GM18520 (cell line): ENCODE data around the gene CD69.
"Not testable (repeated sequence)": the region's sequence is repeated elsewhere in the genome, so short reads cannot be mapped to it uniquely, and the experiment has no call there.

Experiments
- ATAC-seq: cut with Tn5 transposase; IDR thresholded peaks from one replicate; pipeline ENCODE4 v1.9.1; 2021; ENCODE audit not compliant: unreplicated experiment

Gene CD69

DNA sequence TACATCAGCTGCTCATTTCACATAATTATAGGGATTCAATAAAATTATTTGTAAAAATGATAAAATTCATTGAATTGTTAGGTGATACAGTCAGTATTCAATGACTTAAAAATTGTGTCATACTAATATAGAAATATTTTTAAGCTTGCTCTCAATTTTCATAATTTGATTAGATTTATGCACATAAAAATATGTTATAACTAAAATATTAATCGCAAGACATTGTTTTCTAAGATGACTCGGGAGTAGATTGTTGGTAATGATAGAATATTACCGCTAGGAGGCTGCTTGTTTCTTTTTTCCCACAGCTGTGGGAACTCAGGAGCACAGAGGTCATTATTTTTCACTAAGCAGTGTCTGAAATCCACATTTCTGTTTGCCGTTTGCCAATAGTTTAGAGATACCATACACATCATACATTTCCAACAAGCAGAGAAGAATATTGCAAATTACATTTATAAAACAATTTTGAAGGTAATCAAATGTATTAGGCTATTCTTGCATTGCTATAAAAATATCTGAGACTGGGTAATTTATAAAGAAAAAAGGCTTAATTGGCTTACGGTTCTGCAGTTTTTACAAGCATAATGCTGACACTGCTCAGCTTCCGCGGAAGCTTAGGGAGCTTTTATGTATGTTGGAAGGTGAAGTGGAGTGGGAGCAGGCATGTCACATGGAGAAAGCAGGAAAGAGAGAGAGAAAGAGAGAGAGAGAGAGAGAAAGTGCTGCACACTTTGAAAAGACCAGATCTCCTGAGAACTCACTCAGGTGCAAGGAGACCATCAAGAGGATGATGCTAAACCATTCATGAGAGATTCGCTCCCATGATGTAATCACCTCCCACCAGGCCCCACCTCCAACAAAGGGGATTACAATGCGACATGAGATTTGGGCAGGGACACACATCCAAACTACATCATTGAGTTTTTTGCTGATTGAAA lies 9.2 kb downstream of the CD69 start:
- no peak for ATAC-seq

DNA sequence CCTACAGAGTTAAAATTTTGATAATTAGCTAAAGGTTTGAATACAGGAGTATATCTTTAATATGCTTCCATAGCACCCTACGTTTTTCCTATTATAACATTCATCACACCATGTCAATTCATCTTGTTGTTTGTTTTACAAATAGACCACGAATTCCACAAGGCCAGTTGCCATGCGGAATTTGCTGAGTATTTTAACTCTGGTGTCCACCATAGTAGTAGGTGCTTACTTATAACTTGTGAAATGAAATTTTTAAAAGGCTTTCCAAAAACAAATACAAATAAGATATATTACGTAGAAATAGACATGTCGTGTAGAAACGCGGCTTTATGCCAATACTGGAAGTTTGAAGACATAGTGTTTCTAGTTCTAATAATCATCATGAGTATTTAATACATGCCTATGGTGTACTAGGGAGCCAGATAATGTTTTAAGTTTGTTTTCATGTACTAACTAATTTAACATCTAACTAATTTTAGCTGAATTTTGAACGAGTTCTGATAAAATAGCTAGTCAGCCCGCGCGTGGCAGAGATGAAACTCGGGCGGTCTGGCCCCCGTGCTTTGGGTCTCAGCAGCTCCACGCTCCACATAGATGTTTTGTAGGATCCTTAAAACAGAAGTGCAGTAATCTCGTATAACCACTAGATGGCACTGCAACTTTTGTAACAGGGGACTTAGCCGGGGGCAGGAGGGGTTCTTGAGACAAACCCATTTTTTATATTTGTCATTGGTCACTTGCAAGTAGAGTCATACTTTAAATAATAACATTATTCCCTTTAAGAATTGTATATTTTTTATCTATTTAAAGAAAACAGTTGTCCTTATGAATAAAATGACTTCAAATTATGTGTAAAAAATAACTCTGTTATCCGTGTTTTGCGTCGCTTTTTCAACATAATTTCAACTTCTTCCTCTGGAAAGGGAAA lies 10.2 kb downstream of the CD69 start:
- ATAC-seq, result no peak

DNA sequence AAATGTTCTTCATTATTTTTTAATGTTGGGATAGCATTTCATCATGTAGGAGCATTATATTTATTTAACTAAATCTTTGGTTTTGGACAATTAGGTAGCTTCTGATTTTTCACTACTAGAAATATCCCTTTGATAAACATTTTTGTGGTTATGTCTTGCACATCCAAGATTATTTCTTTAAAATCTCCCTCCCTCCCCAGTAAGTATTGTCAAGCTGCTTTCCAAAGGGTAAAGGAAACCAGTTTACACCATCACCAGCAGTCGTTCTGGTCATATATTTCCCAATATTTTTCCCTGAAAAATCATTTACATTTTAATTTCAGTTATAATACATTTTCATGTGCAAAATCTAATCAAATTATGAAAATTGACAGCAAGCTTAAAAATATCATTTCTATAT lies 11.1 kb downstream of the CD69 start:
- no peak for ATAC-seq

DNA sequence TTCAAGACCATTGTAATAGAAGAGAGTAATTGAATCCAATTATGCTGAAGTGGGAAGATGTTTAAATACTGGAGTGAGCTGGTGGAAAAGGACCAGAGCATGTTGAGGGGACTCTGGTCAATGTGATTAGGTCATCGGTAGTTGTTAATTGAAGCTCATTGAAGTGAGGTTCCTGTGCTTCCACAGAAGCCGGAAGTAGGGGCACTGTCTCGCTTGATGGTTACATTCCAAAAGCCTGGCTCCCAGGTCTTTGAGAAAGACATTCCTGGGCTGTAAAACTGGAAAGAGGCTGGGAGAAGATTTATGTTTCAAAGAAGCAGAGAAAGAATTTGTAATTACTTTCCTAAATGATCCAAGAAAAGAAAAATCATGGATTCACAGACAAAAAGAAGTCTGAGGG lies 15.5 kb downstream of the CD69 start:
- no peak for ATAC-seq

DNA sequence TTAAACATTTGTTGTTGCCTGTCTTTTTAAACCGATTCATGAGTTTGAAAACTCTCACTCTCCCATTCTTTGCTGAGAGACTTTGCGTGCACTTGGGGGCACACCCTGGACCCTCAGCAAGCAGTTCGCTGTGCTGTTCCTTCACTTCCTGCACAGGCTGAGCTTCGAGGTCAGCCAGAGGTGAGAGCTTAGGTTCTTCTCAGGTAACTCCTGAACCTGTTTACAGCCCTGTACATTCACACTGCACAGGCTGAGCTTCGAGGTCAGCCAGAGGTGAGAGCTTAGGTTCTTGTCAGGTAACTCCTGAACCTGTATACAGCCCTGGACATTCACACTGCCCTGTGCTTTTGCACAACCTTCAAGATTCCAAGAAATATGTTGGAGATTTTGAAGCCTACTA lies 18.0 kb downstream of the CD69 start:
- peak; percentile 35 for ATAC-seq

DNA sequence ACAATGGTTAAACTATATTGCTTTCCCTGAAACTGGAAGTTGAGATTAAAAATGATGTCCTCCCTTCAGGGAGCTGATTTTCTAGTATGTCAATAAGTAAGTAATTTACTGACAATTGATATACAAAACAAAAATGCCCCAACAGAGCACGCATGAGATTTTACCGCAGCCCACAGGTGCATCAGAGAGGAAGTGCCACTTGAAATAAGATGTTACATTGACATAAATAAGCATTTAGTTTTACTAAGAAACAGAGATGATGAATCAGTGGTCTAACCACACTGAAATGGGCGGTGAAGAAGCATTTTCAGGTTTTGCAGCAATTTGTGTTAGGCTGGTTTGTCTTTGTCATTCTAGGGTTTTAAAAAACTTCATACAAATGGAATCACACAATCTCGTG lies 19.0 kb downstream of the CD69 start:
- peak; percentile 69 for ATAC-seq

DNA sequence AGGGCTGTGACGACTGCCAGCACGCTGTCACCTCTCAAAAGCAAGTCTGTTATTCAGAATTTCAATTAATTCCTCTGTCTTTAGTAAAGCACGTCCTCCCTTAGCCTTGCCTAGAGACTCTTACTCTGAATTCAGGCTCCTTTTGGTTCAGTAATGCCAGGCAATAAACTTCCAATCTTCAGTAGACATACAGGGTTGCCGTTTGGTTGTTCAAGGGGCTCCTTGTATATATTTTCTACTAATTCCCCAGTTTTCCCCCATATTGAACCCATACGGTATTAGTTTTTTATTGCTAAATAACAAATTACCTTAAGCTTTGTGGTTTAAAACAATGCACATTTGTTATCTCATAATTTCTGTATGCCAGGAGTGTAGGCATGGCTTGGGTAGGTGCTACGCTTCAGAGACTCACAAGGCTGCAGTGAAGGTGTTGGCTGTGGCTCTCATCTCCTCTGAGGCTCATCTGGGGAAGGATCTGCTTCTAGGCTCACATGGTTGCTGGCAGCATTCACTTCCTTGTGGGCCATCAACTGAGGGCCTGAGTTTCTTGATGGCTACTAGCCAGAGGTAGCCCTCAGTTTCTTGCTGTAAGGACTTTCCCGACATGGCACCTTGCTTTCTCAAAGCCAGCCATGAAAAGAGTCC lies 20.5 kb downstream of the CD69 start:
- ATAC-seq, result no peak

DNA sequence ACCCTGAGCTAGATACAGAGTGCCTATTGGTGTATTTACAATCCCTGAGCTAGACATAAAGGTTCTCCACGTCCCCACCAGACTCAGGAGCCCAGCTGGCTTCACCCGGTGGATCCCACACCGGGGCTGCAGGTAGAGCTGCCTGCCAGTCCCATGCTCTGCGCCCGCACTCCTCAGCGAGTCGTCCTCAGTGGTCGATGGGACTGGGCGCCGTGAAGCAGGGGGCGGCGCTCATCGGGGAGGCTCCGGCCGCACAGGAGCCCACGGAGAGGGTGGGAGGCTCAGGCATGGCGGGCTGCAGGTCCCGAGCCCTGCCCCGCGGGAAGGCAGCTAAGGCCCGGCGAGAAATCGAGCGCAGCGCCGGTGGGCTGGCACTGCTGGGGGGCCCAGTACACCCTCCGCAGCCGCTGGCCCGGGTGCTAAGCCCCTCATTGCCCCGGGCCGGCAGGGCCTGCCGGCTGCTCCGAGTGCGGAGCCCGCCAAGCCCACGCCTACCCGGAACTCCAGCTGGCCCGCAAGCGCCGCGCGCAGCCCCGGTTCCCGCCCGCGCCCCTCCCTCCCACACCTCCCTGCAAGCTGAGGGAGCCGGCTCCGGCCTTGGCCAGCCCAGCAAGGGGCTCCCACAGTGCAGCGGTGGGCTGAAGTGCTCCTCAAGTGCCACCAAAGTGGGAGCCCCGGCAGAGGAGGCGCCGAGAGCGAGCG lies 21.1 kb downstream of the CD69 start:
- ATAC-seq, result not testable (repeated sequence)

DNA sequence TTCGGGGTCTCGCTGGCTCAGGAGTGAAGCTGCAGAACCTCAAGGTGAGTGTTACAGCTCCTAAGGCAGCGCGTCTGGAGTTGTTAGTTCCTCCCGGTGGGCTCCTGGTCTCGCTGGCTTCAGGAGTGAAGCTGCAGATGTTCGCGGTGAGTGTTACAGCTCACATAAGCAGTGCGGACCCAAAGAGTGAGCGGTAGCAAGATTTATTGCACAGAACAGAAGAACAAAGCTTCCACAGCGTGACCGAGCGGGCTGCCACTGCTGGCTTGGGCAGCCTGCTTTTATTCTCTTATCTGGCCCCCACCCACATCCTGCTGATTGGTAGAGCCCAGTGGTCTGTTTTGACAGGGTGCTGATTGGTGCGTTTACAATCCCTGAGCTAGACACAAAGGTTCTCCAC lies 21.8 kb downstream of the CD69 start:
- not testable (repeated sequence) for ATAC-seq

DNA sequence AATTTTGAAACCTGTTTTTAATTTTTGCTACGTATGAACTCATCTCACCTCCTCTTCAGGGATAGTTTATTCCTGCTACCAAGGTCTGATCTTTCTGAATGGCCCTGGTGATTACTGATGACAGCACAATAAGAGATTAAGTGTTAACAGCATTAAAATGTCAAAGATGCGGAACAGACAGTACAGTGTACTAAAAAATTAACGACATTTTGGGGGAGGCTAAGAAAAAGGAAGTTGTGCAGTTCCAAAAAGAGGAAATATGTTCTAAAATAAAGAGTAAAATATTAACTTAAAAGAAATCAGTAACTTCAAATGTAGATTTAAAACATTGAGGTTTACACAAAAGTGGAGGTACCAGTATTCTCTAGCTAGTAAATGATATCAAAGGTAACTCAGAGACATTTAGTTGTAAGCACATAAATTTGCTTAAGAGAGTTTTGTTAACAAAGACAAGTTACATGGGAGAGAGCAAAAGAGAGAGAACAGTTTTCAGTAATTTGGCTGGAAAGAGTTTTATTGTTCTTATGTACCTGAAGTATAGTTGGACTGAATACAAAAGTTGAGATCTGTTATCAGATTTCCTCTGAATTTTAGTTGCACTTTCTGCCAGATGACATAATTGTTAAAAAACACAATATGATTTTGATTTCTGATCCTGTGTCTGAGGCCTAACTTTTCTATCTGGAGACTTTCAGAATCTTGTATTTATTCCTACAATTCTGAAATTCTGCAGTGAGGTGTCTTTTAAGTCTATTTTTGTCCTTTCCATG lies 23.6 kb downstream of the CD69 start:
- ATAC-seq, result no peak

DNA sequence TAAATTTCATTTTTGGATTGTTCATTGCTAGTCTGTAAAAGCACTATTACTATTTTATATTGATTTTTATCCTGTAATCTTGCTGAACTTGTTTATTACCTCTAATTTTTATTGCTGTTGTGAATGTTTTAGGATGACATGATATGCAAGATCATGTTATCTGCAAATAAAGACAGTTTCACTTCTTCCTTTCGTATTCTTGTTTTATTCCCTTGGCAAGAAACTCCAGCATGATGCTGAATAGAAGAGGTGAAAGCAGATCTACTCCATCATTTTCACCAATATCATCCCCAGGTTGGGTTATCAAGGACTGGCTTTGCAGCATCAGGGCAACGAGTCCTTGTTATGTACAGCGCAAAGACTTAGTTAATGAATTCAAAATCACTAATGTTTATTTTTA lies 25.1 kb downstream of the CD69 start:
- ATAC-seq, result no peak

DNA sequence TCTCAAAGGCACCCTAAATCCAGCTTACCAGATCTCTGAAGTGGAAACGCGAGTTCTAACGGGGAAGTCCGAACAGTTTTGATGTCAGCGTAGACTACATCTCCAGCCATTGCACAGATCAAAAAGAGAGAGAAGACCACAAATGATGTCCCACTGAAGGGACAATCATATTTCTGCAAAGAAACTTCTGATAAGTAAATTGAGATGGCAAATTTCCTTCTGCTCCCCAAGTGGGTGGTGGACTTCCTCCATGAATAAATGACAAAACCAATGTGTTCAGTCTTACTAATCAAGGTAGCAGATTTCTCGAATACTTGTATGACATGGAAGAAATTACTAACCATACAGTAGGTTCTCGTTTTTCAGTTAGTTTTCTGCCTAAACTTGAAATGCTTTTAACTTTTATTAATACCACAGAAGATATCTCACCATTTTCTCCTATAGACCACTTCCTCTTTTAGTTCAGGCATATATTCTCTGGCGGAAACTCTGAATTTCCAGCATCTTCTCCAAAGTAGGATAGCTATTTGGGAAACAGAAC lies 27.7 kb downstream of the CD69 start, which contains the start of gene CLECL1:
Gene CLECL1, minus strand, starts transcription at position 177 of the 541 bp plus-strand sequence.
- ATAC-seq, result no peak

DNA sequence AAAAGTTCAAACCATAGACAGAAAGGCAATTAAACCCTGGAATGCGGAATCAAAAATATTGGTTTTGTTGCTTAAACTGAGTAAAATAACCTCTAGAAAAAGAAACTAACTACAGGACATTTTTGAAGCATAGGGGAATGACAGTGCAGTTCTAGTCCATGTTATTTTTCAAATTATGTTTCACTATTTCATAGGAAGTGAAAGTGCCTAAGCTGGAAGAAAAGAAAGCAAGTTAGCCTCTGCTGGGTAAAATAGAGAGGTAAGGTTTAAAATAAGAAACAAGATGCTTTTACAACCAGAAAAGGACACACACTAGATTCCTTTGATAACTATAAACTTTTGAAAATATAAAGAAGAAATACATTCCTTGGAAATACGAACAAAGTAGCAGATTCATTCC lies 28.9 kb downstream of the CD69 start:
- no peak for ATAC-seq

DNA sequence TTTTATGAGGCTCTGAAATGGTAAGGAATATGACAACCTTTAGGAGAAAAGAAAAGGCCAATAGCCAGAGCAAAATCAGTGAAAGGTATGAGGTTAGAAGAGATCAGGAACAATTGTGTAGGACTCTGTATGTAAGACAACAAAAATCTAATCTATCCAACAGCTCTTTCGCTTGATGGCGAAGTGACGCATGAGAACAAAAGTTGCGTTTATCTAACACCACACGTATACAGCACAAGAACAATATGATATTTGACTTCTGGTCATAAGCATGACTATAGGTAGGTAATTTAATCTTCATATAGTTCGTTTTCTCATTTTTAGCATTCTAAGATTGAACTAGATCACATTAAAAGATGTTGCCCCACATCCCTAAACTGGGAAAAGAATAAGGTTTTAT lies 29.3 kb downstream of the CD69 start:
- no peak for ATAC-seq

DNA sequence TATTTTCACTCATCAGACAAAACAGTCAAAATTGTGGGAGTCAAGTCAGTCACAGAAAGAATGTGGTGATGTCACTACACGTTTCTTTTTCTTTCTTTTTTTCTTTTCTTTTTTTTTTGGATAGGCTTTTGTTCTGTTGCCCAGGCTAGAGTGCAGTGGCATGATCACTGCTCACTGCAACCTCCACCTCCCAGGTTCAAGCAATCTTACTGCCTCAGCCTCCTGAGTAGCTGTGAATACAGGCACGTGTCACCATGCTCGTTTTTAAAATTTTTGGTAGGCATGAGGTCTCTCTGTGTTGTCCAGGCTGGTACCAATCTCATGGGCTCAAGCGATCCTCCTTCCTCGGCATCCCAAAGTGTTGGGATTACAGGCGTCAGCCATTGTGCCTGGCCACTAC lies 30.1 kb downstream of the CD69 start:
- no peak for ATAC-seq

DNA sequence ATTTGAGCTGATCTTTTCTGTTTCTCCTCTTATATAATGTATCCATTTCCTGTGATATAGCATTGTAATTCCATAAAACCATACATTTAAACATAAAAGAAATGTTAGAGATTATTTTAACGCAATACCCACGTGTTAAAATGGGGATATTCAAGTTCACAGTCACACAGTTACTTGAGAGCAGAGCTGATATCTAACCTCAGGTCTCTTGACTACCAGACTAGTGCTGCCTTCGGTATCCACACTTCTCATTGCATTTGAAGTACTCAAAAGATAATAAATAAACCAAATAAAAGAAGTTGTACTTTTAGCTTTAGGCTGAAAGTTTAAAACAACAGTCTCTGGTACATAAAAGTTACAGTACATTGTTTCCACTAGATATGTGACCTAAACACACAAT lies 30.7 kb downstream of the CD69 start:
- ATAC-seq, result no peak

DNA sequence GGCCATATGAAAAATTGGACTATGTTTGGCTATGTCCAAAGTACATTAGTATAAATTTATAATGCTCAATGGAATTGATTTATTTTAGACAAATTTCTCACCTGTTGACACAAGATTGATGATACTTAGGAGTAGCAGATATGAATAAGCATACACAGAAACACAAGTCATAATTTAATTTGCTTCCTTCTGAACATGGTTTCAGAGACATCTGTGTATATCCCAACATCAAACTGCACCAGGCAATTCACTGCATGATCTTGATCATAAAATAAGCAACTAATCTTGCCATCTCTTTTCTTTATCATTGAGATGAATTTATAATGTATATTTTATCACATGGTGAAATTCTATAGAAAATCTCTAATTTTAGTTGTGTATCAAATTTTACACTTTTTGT lies 31.6 kb downstream of the CD69 start:
- ATAC-seq, result no peak

DNA sequence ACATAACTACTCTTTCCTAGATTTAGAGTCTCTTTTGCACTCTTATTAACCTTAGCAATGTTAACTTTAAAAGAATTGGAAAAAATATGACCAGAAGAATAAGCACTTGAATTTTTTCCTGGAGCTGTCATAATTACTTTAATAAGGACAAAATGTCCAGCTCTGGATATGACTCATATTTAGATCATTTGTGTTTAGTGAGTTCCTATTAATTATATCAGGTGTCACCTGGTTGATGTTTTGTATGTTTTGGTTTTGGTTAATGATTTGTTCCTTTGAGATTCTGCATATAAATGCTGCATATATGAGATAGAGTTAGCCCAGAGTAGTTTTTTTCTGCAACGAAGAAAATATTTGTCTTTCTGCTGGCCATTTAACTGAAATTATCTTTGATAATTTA lies 32.9 kb downstream of the CD69 start:
- ATAC-seq, result no peak

DNA sequence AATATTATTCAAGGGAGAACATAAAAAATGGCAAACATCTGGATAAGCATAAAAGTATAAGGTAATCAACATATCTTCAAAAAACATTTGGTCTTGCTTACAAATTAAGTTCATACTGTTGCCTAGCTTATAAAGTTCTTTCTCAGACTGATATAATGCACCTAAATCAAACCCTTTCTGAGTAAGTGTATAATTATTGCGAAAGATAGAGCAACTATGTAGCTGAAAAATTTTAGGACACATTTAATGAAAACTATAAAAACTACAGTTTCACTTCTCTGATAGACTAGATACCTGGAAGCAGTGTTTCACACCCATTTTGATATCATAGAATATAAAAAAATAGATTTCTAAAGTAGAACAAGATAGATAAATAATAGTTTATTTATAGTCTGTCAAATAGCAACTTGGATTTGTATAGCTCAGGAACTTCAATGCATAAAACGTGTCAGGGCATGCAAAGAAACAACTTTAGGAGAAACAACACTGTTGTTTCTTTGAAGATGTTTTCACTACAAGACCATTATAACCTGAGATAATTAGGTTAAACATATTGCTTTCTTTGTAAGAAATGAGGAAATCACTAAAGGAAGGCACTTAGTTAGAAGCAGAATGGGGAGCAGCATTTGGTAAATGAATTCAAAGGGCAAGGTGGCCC lies 35.4 kb downstream of the CD69 start:
- ATAC-seq, result no peak
